ENCODE results near the gene PRKCA. TPM values are rescaled to one million over a fixed set of nuclear protein-coding genes. Genes with fewer than 3 reads are reported as not detected.

The PRKCA gene
- total RNA-seq, 4 donors from 2014 or later: 24.5 to 61.9 (median 40.8) TPM

- Histone ChIP-seq H3K27me3 (no peaks in the 10 kb centered on the region), H3K4me3 (no peak overlapping the region), H3K9me3 (no peaks in the 10 kb centered on the region), H3K27ac (replicated peaks in 1 of 4) (no peak overlapping the region), H3K4me1 (peaks cover 11 to 49% (median 29%) of the 10 kb centered on the region in 4 donors), H3K36me3 (no peaks in the 10 kb centered on the region)
- intact Hi-C loops (cut with DNase I): no loop called here
- 66% methylated on average over 6 of the region's 6 CpGs for WGBS
- no peak for DNase-seq (ENCODE audit: extremely low spot score)
- TF ChIP-seq EP300 (IDR thresholded peaks at IDR 0.05) (no peak), POLR2AphosphoS5 (IDR thresholded peaks at IDR 0.05) (no peak), POLR2A (IDR thresholded peaks at IDR 0.05; ENCODE audit: low read depth) (no peak), CTCF (IDR thresholded peaks at IDR 0.05) (no peak)
Observed at GRCh38 chr17:66353937-66354401, 51.6 kb downstream of the PRKCA start.

GRCh38 chr17:66354472-66354871 lies 52.1 kb downstream of the PRKCA start:
- TF ChIP-seq POLR2A (IDR thresholded peaks at IDR 0.05; ENCODE audit: low read depth): no peak
- no peak overlapping the region for H3K27ac ChIP-seq (replicated peaks in 1 of 4)
- no peaks in the 10 kb centered on the region for H3K9me3 ChIP-seq
- no peaks in the 10 kb centered on the region for H3K27me3 ChIP-seq
- H3K36me3 ChIP-seq: no peaks in the 10 kb centered on the region
- H3K4me3 ChIP-seq: no peak overlapping the region
- no peak for DNase-seq (ENCODE audit: extremely low spot score)
- peaks cover 6 to 47% (median 28%) of the 10 kb centered on the region in 4 donors for H3K4me1 ChIP-seq
- intact Hi-C loops (cut with DNase I): no loop called here
- 77% methylated on average over 3 of the region's 3 CpGs for WGBS

- no peaks in the 10 kb centered on the region for H3K27me3 ChIP-seq
- intact Hi-C loops (cut with DNase I): no loop called here
- H3K27ac ChIP-seq (replicated peaks in 1 of 4): no peak overlapping the region
- H3K9me3 ChIP-seq: no peaks in the 10 kb centered on the region
- TF ChIP-seq EP300 (IDR thresholded peaks at IDR 0.05): no peak
- TF ChIP-seq POLR2A (IDR thresholded peaks at IDR 0.05; ENCODE audit: low read depth): no peak
- no peak for TF ChIP-seq POLR2AphosphoS5 (IDR thresholded peaks at IDR 0.05)
- TF ChIP-seq CTCF (IDR thresholded peaks at IDR 0.05): no peak
- peaks cover 2 to 47% (median 27%) of the 10 kb centered on the region in 4 donors for H3K4me1 ChIP-seq
- WGBS: 78% methylated on average over 5 of the region's 5 CpGs
- DNase-seq (ENCODE audit: extremely low spot score): no peak
- H3K36me3 ChIP-seq: no peaks in the 10 kb centered on the region
- no peak overlapping the region for H3K4me3 ChIP-seq
Observed at GRCh38 chr17:66354981-66355380, 52.6 kb downstream of the PRKCA start.

GRCh38 chr17:66355510-66355909 lies 53.1 kb downstream of the PRKCA start:
- no peak for DNase-seq (ENCODE audit: extremely low spot score)
- H3K36me3 ChIP-seq: no peaks in the 10 kb centered on the region
- no peaks in the 10 kb centered on the region for H3K9me3 ChIP-seq
- H3K27ac ChIP-seq (replicated peaks in 1 of 4): no peak overlapping the region
- TF ChIP-seq EP300 (IDR thresholded peaks at IDR 0.05): no peak
- TF ChIP-seq POLR2A (IDR thresholded peaks at IDR 0.05; ENCODE audit: low read depth): no peak
- TF ChIP-seq CTCF (IDR thresholded peaks at IDR 0.05): no peak
- TF ChIP-seq POLR2AphosphoS5 (IDR thresholded peaks at IDR 0.05): no peak
- 80% methylated on average over 2 of the region's 2 CpGs for WGBS
- no peaks in the 10 kb centered on the region for H3K27me3 ChIP-seq
- intact Hi-C loops (cut with DNase I): no loop called here
- no peak overlapping the region for H3K4me3 ChIP-seq
- peaks cover 0 to 47% (median 30%) of the 10 kb centered on the region in 4 donors for H3K4me1 ChIP-seq

- Histone ChIP-seq H3K4me1 (peaks cover 0 to 45% (median 28%) of the 10 kb centered on the region in 4 donors), H3K4me3 (no peak overlapping the region), H3K27me3 (no peaks in the 10 kb centered on the region), H3K36me3 (no peaks in the 10 kb centered on the region), H3K9me3 (no peaks in the 10 kb centered on the region), H3K27ac (replicated peaks in 1 of 4) (no peak overlapping the region)
- no peak for DNase-seq (ENCODE audit: extremely low spot score)
- intact Hi-C loops (cut with DNase I): no loop called here
- no peak for TF ChIP-seq CTCF (IDR thresholded peaks at IDR 0.05)
- no peak for TF ChIP-seq POLR2AphosphoS5 (IDR thresholded peaks at IDR 0.05)
- TF ChIP-seq POLR2A (IDR thresholded peaks at IDR 0.05; ENCODE audit: low read depth): no peak
- no peak for TF ChIP-seq EP300 (IDR thresholded peaks at IDR 0.05)
- WGBS: 100% methylated on average over 2 of the region's 2 CpGs
Observed at GRCh38 chr17:66357037-66357436, 54.6 kb downstream of the PRKCA start.
